IMR-90 (cell line): ENCODE measurements around the gene TBP. TPM values are rescaled to one million over a fixed set of nuclear protein-coding genes. Genes with fewer than 3 reads are reported as not detected.

Experiments
- ATAC-seq: fragments of 200-7000 bp; cut with Tn5 transposase; 2 replicates; pipeline ENCODE4 v1.9.1; 2020; ENCODE audit warnings: low read depth, mild to moderate bottlenecking, moderate library complexity
- BruUV-seq: library from RNA; stranded (reverse); fragments of 400-500 nt; replicated peaks from 2 replicates; lab custom pipeline; 2021; lab: Mats Ljungman, UMichigan
- CTCF ChIA-PET: fragments of 300-600 bp; formaldehyde crosslinking; extraction: SDS; loops from one replicate; lab custom pipeline; 2021; ENCODE audit warnings: antibody characterized with exemption; lab: Yijun Ruan, JAX
- POLR2A ChIA-PET: fragments of 300-600 bp; sonication (Branson Sonifier 250); formaldehyde crosslinking; loops from one replicate; lab custom pipeline; 2022; ENCODE audit warnings: antibody characterized with exemption; ENCODE audit not compliant: unreplicated experiment; lab: Charles Lee
- DNase-seq: peaks from one replicate; pipeline ENCODE4 v3.0.0; 2013
- H2AFZ ChIP-seq: replicated peaks from 2 replicates; pipeline ENCODE3; 2013; ENCODE audit warnings: low read length, mild to moderate bottlenecking; ENCODE audit not compliant: poor library complexity
- H2AK5ac ChIP-seq: 2 replicates; pipeline ENCODE4 v1.6.1; 2013; ENCODE audit warnings: low read depth, low read length, inconsistent platforms
- H2AK9ac ChIP-seq: replicated peaks from 2 replicates; pipeline ENCODE3; 2013; ENCODE audit warnings: mild to moderate bottlenecking, low read depth, low read length, moderate library complexity; ENCODE audit not compliant: poor library complexity
- H2BK120ac ChIP-seq: 2 replicates; pipeline ENCODE4 v1.6.1; 2013; ENCODE audit warnings: low read depth, low read length, inconsistent platforms
- H2BK15ac ChIP-seq: 3 replicates; pipeline ENCODE4 v1.6.1; 2013; ENCODE audit warnings: low read depth, low read length, inconsistent platforms
- H2BK20ac ChIP-seq: 2 replicates; pipeline ENCODE4 v1.6.1; 2013; ENCODE audit warnings: low read depth, mild to moderate bottlenecking, inconsistent platforms, low read length, moderate library complexity
- H2BK5ac ChIP-seq: 2 replicates; pipeline ENCODE4 v1.6.1; 2013; ENCODE audit warnings: mild to moderate bottlenecking, low read depth, low read length, inconsistent platforms; ENCODE audit not compliant: poor library complexity, severe bottlenecking
- H3K14ac ChIP-seq: replicated peaks from 2 replicates; pipeline ENCODE4 v1.6.1; 2013; ENCODE audit warnings: low read depth, low read length, inconsistent platforms
- H3K18ac ChIP-seq: 2 replicates; pipeline ENCODE4 v1.6.1; 2013; ENCODE audit warnings: low read depth, low read length, control low read depth
- H3K23ac ChIP-seq: 2 replicates; pipeline ENCODE4 v1.6.1; 2013; ENCODE audit warnings: low read depth, low read length, inconsistent platforms
- H3K27ac ChIP-seq: 2 replicates; pipeline ENCODE4 v1.5.1; 2013; ENCODE audit warnings: mild to moderate bottlenecking, control low read depth, low read length; ENCODE audit not compliant: insufficient read depth
- H3K27me3 ChIP-seq: 2 replicates; pipeline ENCODE4 v1.6.1; 2013; ENCODE audit warnings: low read length; ENCODE audit not compliant: control insufficient read depth, insufficient read depth
- H3K36me3 ChIP-seq: 2 replicates; pipeline ENCODE4 v1.6.1; 2013; ENCODE audit warnings: low read length, mixed read lengths; ENCODE audit not compliant: control insufficient read depth, insufficient read depth
- H3K4ac ChIP-seq: 2 replicates; pipeline ENCODE4 v1.6.1; 2013; ENCODE audit warnings: low read depth, low read length, inconsistent platforms
- H3K4me1 ChIP-seq: 2 replicates; pipeline ENCODE4 v1.6.1; 2013; ENCODE audit warnings: low read length, mixed read lengths; ENCODE audit not compliant: control insufficient read depth, insufficient read depth
- H3K4me2 ChIP-seq: 2 replicates; pipeline ENCODE4 v1.6.1; 2013; ENCODE audit warnings: low read depth, mild to moderate bottlenecking, control low read depth, low read length, moderate library complexity
- H3K4me3 ChIP-seq: 2 replicates; pipeline ENCODE4 v1.5.1; 2013; ENCODE audit warnings: low read depth, mild to moderate bottlenecking, control low read depth, low read length, moderate library complexity; ENCODE audit not compliant: insufficient read depth
- H3K56ac ChIP-seq: 2 replicates; pipeline ENCODE4 v1.6.1; 2013; ENCODE audit warnings: low read length, inconsistent platforms; ENCODE audit not compliant: insufficient read depth; ENCODE audit errors: extremely low read depth
- H3K79me1 ChIP-seq, 2 experiments: 2 replicates each; pipeline ENCODE4 v1.6.1; 2013; ENCODE audit warnings: low read length in 2 of 2, inconsistent platforms in 1 of 2, low read depth in 1 of 2
- H3K9ac ChIP-seq: 2 replicates; pipeline ENCODE4 v1.6.1; 2013; ENCODE audit warnings: low read depth, low read length, control low read depth
- H3K9me1 ChIP-seq: 2 replicates; pipeline ENCODE4 v1.6.1; 2013; ENCODE audit warnings: low read length, inconsistent platforms; ENCODE audit not compliant: insufficient read depth
- H3K9me3 ChIP-seq: 2 replicates; pipeline ENCODE4 v1.6.1; 2013; ENCODE audit warnings: low read length; ENCODE audit not compliant: control insufficient read depth, insufficient read depth
- H4K20me1 ChIP-seq: 2 replicates; pipeline ENCODE4 v1.6.1; 2013; ENCODE audit warnings: low read length, inconsistent platforms; ENCODE audit not compliant: insufficient read depth
- H4K5ac ChIP-seq: 2 replicates; pipeline ENCODE4 v1.6.1; 2013; ENCODE audit warnings: mild to moderate bottlenecking, low read depth, low read length, control low read depth
- H4K8ac ChIP-seq, 2 experiments: 2 replicates each; pipeline ENCODE4 v1.6.1; 2013; ENCODE audit warnings: low read depth in 2 of 2, low read length in 2 of 2, control low read depth in 1 of 2, inconsistent platforms in 1 of 2
- H4K91ac ChIP-seq: 2 replicates; pipeline ENCODE4 v1.6.1; 2013; ENCODE audit warnings: low read depth, low read length, inconsistent platforms; ENCODE audit not compliant: insufficient read depth
- BHLHE40 ChIP-seq: fragments of 150-350 bp; IDR thresholded peaks from 2 replicates; pipeline ENCODE4 v1.6.1; 2016; ENCODE audit warnings: mild to moderate bottlenecking, low read depth, low read length
- CEBPB ChIP-seq: IDR thresholded peaks from 2 replicates; pipeline ENCODE4 v1.6.1; 2012; ENCODE audit warnings: low read depth, low read length, improper control_type of control experiment
- FOS ChIP-seq: fragments of 150-350 bp; IDR thresholded peaks from 2 replicates; pipeline ENCODE4 v1.6.1; 2016; ENCODE audit warnings: low read depth, low read length
- MAFK ChIP-seq: IDR thresholded peaks from 2 replicates; pipeline ENCODE4 v1.6.1; 2012; ENCODE audit warnings: low read depth, low read length, improper control_type of control experiment
- MAZ ChIP-seq: IDR thresholded peaks from 2 replicates; pipeline ENCODE4 v1.6.1; 2012; ENCODE audit warnings: low read depth, mild to moderate bottlenecking, low read length, improper control_type of control experiment, moderate library complexity, borderline replicate concordance
- MXI1 ChIP-seq: IDR thresholded peaks from 2 replicates; pipeline ENCODE4 v1.6.1; 2012; ENCODE audit warnings: low read depth, mild to moderate bottlenecking, low read length, moderate library complexity, borderline replicate concordance
- NFE2L2 ChIP-seq: fragments of 150-350 bp; IDR thresholded peaks from 2 replicates; pipeline ENCODE4 v1.6.1; 2016; ENCODE audit warnings: low read depth, mild to moderate bottlenecking, low read length
- POLR2A ChIP-seq: IDR thresholded peaks from 2 replicates; pipeline ENCODE4 v1.6.1; 2012; ENCODE audit warnings: mild to moderate bottlenecking, low read depth, low read length
- RAD21 ChIP-seq: IDR thresholded peaks from 2 replicates; pipeline ENCODE4 v1.6.1; 2012; ENCODE audit warnings: low read length, improper control_type of control experiment
- RCOR1 ChIP-seq: IDR thresholded peaks from 2 replicates; pipeline ENCODE4 v1.6.1; 2012; ENCODE audit warnings: mild to moderate bottlenecking, low read length, improper control_type of control experiment; ENCODE audit not compliant: insufficient replicate concordance
- SMC3 ChIP-seq: fragments of 150-350 bp; IDR thresholded peaks from 2 replicates; pipeline ENCODE4 v1.6.1; 2016; ENCODE audit warnings: low read depth, mild to moderate bottlenecking, antibody characterized with exemption, low read length, moderate library complexity
- USF2 ChIP-seq: fragments of 150-350 bp; IDR thresholded peaks from 2 replicates; pipeline ENCODE4 v1.6.1; 2017; ENCODE audit warnings: mild to moderate bottlenecking, antibody characterized with exemption, low read length, low read depth
- WGBS, 2 experiments: methylation state at CpG; one replicate each; pipeline versions ENCODE4 v1.1.5 to v1.1.7; 2013; ENCODE audit warnings: missing lambda C conversion rate in 2 of 2; ENCODE audit not compliant: insufficient read length in 1 of 2; ENCODE audit errors: extremely low coverage in 2 of 2; 5-methylcytosine and 5-hydroxymethylcytosine counted together
- dilution Hi-C: fragments of 300-500 bp; cut with HindIII; formaldehyde crosslinking; loops from one replicate; pipeline ENCODE4 v1.14.3; 2018; ENCODE audit warnings: low sequenced_read_pairs; ENCODE audit not compliant: unreplicated experiment
- in situ Hi-C: fragments of 300-500 bp; cut with MboI; formaldehyde crosslinking; loops from 3 replicates; pipeline ENCODE4 v1.14.3; 2019; ENCODE audit warnings: low sequenced_read_pairs, inconsistent platforms, mixed read lengths
- intact Hi-C: fragments of 100-400 bp; cut with micrococcal nuclease; formaldehyde crosslinking; loops from 2 replicates; pipeline ENCODE4 v1.10.0; 2022
- polyA plus RNA-seq, 3 experiments: library from polyadenylated mRNA; depleted of rRNA; stranded (reverse); fragments of >200 nt; gene quantifications; 2 replicates each; pipeline ENCODE4 v1.2.3, GENCODE V29; 2012; ENCODE audit warnings: low replicate concordance in 1 of 3
- total RNA-seq: library from RNA; depleted of rRNA; stranded (reverse); fragments of >200 nt; gene quantifications from 2 replicates; pipeline ENCODE4 v1.2.3, GENCODE V29; 2012
- TF ChIP-seq, protein P1 (sequence below): fragments of 150-350 bp; IDR thresholded peaks from 2 replicates; pipeline ENCODE4 v1.6.1; 2016; ENCODE audit warnings: low read depth, mild to moderate bottlenecking, low read length, moderate library complexity, borderline replicate concordance

The TBP gene
- total and polyA plus RNA-seq, 2 of the 4 experiments (the other 2 are of a cell fraction) = 8.8 to 12.5 TPM

DNA sequence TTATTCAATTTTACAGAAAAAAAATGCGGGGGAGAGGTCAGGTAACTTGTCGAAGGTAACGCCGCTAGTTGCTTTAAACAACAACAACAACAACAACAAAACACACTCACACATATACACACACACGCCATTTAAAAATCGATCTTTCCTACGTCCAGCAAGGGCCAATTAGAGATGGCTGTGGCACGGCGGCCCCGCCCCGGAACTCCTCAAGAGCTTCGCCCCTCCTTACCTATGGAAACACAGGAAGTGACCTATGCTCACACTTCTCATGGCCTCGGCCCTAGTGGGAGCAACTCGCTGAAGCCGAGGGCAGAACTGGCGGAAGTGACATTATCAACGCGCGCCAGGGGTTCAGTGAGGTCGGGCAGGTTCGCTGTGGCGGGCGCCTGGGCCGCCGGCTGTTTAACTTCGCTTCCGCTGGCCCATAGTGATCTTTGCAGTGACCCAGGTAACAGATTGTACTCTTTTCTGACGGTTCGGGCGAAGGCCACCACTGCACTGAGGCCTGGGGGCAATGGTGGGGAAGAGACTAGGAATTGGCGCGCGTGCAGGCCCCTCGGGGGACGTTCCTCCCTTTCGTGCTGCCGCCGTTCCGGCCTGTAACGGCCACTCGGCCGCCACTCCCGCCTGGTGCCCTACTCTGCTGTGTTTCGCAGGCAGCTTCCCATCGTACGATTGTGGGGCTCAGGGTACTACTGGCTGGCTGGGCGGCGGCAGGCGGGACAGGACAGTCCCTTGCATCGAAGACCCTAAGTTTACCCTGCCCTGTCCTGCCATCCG lies at the start of gene TBP (continued):
- no peak for TF ChIP-seq USF2
- no peak for TF ChIP-seq MAFK
- no peak for TF ChIP-seq RAD21

- CTCF ChIA-PET = no interaction called here
- Histone ChIP-seq H3K27me3 (peaks cover 1% of the 10 kb centered on the region; the same call in 1 of the 2 replicates), H2BK120ac (no peak overlapping the region), H3K56ac (no peak overlapping the region), H2BK20ac (no peak overlapping the region), H3K79me1 (no peaks in the 10 kb centered on the region), H3K18ac (no peak overlapping the region), H3K27ac (no peak overlapping the region), H3K9me1 (no peaks in the 10 kb centered on the region), H3K4me1 (no peaks in the 10 kb centered on the region), H3K36me3 (no peaks in the 10 kb centered on the region), H3K9ac (no peak overlapping the region), H3K23ac (no peak overlapping the region), H3K14ac (no peak overlapping the region), H3K4me2 (no peak overlapping the region), H2AK5ac (no peak overlapping the region), H4K8ac (no peak overlapping the region), H3K4ac (no peak overlapping the region), H2AK9ac (no peak overlapping the region), H3K9me3 (peaks cover 16% of the 10 kb centered on the region; the same call in 1 of the 2 replicates), H2AFZ (no peak overlapping the region), H4K91ac (no peak overlapping the region), H4K5ac (no peak overlapping the region), H2BK15ac (no peak overlapping the region), H4K20me1 (no peaks in the 10 kb centered on the region), H3K4me3 (no peak overlapping the region), H2BK5ac (no peak overlapping the region)
- in situ Hi-C loops (no loop called here), intact Hi-C loops (no loop called here), dilution Hi-C loops (no loop called here)
- DNase-seq (no peak), ATAC-seq (no peak)
- BruUV-seq = no TSS peak
- WGBS, 2 experiments = no CpG with 5 or more reads among the region's 4 CpGs
- POLR2A ChIA-PET = no interaction called here
- no peak for TF ChIP-seq MXI1
- no peak for TF ChIP-seq BHLHE40
- TF ChIP-seq, protein P1, sequence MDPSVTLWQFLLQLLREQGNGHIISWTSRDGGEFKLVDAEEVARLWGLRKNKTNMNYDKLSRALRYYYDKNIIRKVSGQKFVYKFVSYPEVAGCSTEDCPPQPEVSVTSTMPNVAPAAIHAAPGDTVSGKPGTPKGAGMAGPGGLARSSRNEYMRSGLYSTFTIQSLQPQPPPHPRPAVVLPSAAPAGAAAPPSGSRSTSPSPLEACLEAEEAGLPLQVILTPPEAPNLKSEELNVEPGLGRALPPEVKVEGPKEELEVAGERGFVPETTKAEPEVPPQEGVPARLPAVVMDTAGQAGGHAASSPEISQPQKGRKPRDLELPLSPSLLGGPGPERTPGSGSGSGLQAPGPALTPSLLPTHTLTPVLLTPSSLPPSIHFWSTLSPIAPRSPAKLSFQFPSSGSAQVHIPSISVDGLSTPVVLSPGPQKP = no peak
- no peak for TF ChIP-seq CEBPB
- TF ChIP-seq SMC3 = no peak
- TF ChIP-seq NFE2L2 = no peak
- TF ChIP-seq POLR2A = no peak
- TF ChIP-seq RCOR1 = no peak
- TF ChIP-seq USF2 = no peak
- no peak for TF ChIP-seq FOS
- no peak for TF ChIP-seq MAZ
Observed at GRCh38 chr6:170504479-170504878, 49.7 kb upstream of the TBP start.
